SK-N-SH (cell line): ENCODE results near the gene FOCAD. TPM values are rescaled to one million over a fixed set of nuclear protein-coding genes. Genes with fewer than 3 reads are reported as not detected.

ENCODE experiments used
- CTCF ChIA-PET: fragments of 300-600, 350-600 bp; formaldehyde crosslinking; extraction: SDS; loops from one replicate; lab custom pipeline; 2021; lab: Yijun Ruan, JAX
- POLR2A ChIA-PET: fragments of 350-600 bp; sonication (Branson Sonifier 250); formaldehyde crosslinking; extraction: SDS; loops from one replicate; lab custom pipeline; 2020; ENCODE audit warnings: antibody characterized with exemption, inconsistent platforms; lab: Yijun Ruan, JAX
- DNase-seq: peaks from one replicate; pipeline ENCODE4 v3.0.0; 2012
- H2AFZ ChIP-seq: fragments of 200-600 bp; sonication (generic); 2 replicates; pipeline ENCODE4 v1.8.1; 2016; ENCODE audit warnings: antibody characterized with exemption, mild to moderate bottlenecking, low read depth
- H3F3A ChIP-seq: fragments of 200-600 bp; sonication (generic); replicated peaks from 2 replicates; pipeline ENCODE3; 2016; ENCODE audit warnings: antibody characterized with exemption, mild to moderate bottlenecking; ENCODE audit not compliant: insufficient read depth
- H3K27ac ChIP-seq, 2 experiments: fragments of 200-500 bp in 1 of 2; fragments of 200-600 bp in 1 of 2; sonication (Bioruptor generic) in 1 of 2; sonication (generic), shearing (Covaris generic) in 1 of 2; 2 replicates each; pipeline versions ENCODE4 v1.5.1 to v1.6.1; 2014 to 2016; ENCODE audit warnings: low read depth in 2 of 2, inconsistent platforms in 1 of 2, low read length in 1 of 2, mild to moderate bottlenecking in 1 of 2, mixed read lengths in 1 of 2
- H3K27me3 ChIP-seq: fragments of 200-600 bp; sonication (generic), shearing (Covaris generic); 2 replicates; pipeline ENCODE4 v1.6.1; 2016; ENCODE audit warnings: mixed run types; ENCODE audit not compliant: insufficient read depth
- H3K36me3 ChIP-seq, 2 experiments: fragments of 200-500 bp in 1 of 2; fragments of 200-600 bp in 1 of 2; sonication (Bioruptor generic) in 1 of 2; sonication (generic) in 1 of 2; replicated peaks in 1 of 2; 2 replicates each; pipeline versions ENCODE3 to v1.5.1; 2014 to 2016; ENCODE audit warnings: low read length in 1 of 2, mild to moderate bottlenecking in 1 of 2; ENCODE audit not compliant: insufficient read depth in 2 of 2, control insufficient read depth in 1 of 2
- H3K4me1 ChIP-seq, 2 experiments: fragments of 200-500 bp in 1 of 2; fragments of 200-600 bp in 1 of 2; sonication (Bioruptor generic) in 1 of 2; sonication (generic), shearing (Covaris generic) in 1 of 2; 2 replicates each; pipeline versions ENCODE4 v1.5.1 to v1.6.1; 2014 to 2016; ENCODE audit warnings: low read depth in 1 of 2, low read length in 1 of 2, mixed run types in 1 of 2; ENCODE audit not compliant: insufficient read depth in 2 of 2, control insufficient read depth in 1 of 2
- H3K4me2 ChIP-seq: fragments of 200-600 bp; sonication (generic), shearing (Covaris generic); 2 replicates; pipeline ENCODE4 v1.6.1; 2017; ENCODE audit warnings: mixed run types
- H3K4me3 ChIP-seq, 2 experiments: fragments of 200-500 bp in 1 of 2; fragments of 200-600 bp in 1 of 2; sonication (Bioruptor generic) in 1 of 2; sonication (generic), shearing (Covaris generic) in 1 of 2; 2 replicates each; pipeline versions ENCODE4 v1.5.1 to v1.8.1; 2014 to 2016; ENCODE audit warnings: low read depth in 2 of 2, inconsistent platforms in 1 of 2, low read length in 1 of 2, mild to moderate bottlenecking in 1 of 2, mixed read lengths in 1 of 2, moderate library complexity in 1 of 2
- H3K79me2 ChIP-seq: fragments of 200-600 bp; sonication (generic); 2 replicates; pipeline ENCODE4 v1.8.1; 2017; ENCODE audit warnings: mild to moderate bottlenecking; ENCODE audit not compliant: insufficient read depth
- H3K9ac ChIP-seq: fragments of 200-600 bp; sonication (generic); 2 replicates; pipeline ENCODE4 v1.6.1; 2017; ENCODE audit warnings: mixed run types
- H3K9me2 ChIP-seq: fragments of 200-600 bp; sonication (generic); 2 replicates; pipeline ENCODE4 v1.6.1; 2017; ENCODE audit warnings: mixed run types
- H3K9me3 ChIP-seq: fragments of 200-600 bp; sonication (generic); 2 replicates; pipeline ENCODE4 v1.6.1; 2017; ENCODE audit warnings: mixed run types, mild to moderate bottlenecking, moderate library complexity
- H4K20me1 ChIP-seq: fragments of 200-600 bp; sonication (generic); 2 replicates; pipeline ENCODE4 v1.6.1; 2017; ENCODE audit warnings: mild to moderate bottlenecking, mixed run types; ENCODE audit not compliant: insufficient read depth
- EP300 ChIP-seq, 2 experiments: IDR thresholded peaks; 2 replicates each; pipeline versions ENCODE4 v1.4.0 to v1.6.1; 2012; ENCODE audit warnings: borderline replicate concordance in 1 of 2, low read depth in 1 of 2, low read length in 1 of 2
- FOSL2 ChIP-seq: IDR thresholded peaks from 2 replicates; pipeline ENCODE4 v1.4.0; 2012; ENCODE audit warnings: low read depth, mild to moderate bottlenecking, moderate library complexity, borderline replicate concordance
- FOXJ3 ChIP-seq: sonication (generic); formaldehyde crosslinking; IDR thresholded peaks from 2 replicates; pipeline ENCODE4 v1.5.1; 2020; ENCODE audit warnings: mild to moderate bottlenecking, missing genetic modification reagents
- NRF1 ChIP-seq: IDR thresholded peaks from 2 replicates; pipeline ENCODE4 v1.6.1; 2012; ENCODE audit warnings: low read depth, mild to moderate bottlenecking, low read length
- RFX5 ChIP-seq: IDR thresholded peaks from 2 replicates; pipeline ENCODE4 v1.6.1; 2012; ENCODE audit warnings: mild to moderate bottlenecking, improper control_type of control experiment, low read length
- SIN3A ChIP-seq: IDR thresholded peaks from 2 replicates; pipeline ENCODE4 v1.6.1; 2012; ENCODE audit warnings: low read depth, mild to moderate bottlenecking, low read length, moderate library complexity, borderline replicate concordance
- SMC3 ChIP-seq: IDR thresholded peaks from 2 replicates; pipeline ENCODE4 v1.6.1; 2012; ENCODE audit warnings: low read depth, low read length, improper control_type of control experiment
- TCF12 ChIP-seq: IDR thresholded peaks from 2 replicates; pipeline ENCODE4 v1.4.0; 2012
- YY1 ChIP-seq: IDR thresholded peaks from 2 replicates; pipeline ENCODE4 v1.4.0; 2012; ENCODE audit warnings: low read depth, mild to moderate bottlenecking
- WGBS: methylation state at CpG from one replicate; pipeline ENCODE4 v1.1.6; 2017; ENCODE audit warnings: low lambda C conversion rate; 5-methylcytosine and 5-hydroxymethylcytosine counted together
- polyA plus RNA-seq, 3 experiments: library from polyadenylated mRNA; depleted of rRNA; stranded (reverse); fragments of >200 nt; gene quantifications; 2 replicates each; pipeline ENCODE4 v1.2.3, GENCODE V29; 2012
- TF ChIP-seq, protein P1 (sequence below): IDR thresholded peaks from 2 replicates; pipeline ENCODE4 v1.6.1; 2012; ENCODE audit warnings: mild to moderate bottlenecking, low read depth, low read length, moderate library complexity

Gene FOCAD
- polyA plus RNA-seq, 1 of the 3 experiments (the other 2 are of a cell fraction), result 15.8 TPM

DNA sequence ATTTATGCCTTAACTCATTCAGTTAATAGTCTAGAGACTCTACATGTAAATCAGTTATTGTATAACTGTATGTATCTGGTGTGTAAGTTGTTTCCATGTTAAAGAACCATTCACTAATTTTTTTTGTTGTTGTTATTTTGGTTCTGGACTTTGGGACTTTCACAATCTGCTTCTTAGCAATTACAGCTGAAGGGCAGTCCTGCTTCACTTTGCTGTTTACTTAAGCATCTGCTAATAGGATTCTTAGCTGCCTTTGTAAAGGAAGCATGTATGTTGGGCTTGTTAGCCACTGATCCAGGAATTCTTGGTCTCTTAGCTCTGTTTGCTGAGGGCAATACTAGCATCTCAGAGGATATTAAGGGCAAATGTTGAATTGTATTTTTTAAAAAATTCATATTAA, 97.0 kb downstream of the FOCAD start:
- no peak overlapping the region for H2AFZ ChIP-seq
- H3F3A ChIP-seq, result no peaks in the 10 kb centered on the region
- POLR2A ChIA-PET, result no interaction called here
- CTCF ChIA-PET, result no interaction called here
- no peak overlapping the region for H3K9ac ChIP-seq
- no peak for DNase-seq
- H4K20me1 ChIP-seq, result no peaks in the 10 kb centered on the region
- no peak for TF ChIP-seq EP300 (IDR thresholded peaks at IDR 0.05; ENCODE audit: borderline replicate concordance in 1 of 2, low read depth in 1 of 2, low read length in 1 of 2)
- TF ChIP-seq YY1, result no peak
- no peak for TF ChIP-seq FOSL2
- no peak for TF ChIP-seq NRF1
- no peak for TF ChIP-seq FOXJ3
- TF ChIP-seq RFX5, result no peak
- TF ChIP-seq, all 33 proteins: peak for 0
- no peaks in the 10 kb centered on the region for H3K9me3 ChIP-seq
- H3K4me2 ChIP-seq, result no peak overlapping the region
- no peaks in the 10 kb centered on the region for H3K79me2 ChIP-seq
- no peaks in the 10 kb centered on the region for H3K27me3 ChIP-seq
- H3K4me3 ChIP-seq, result no peak overlapping the region
- no peaks in the 10 kb centered on the region; a peak in 1 of 4 replicates for H3K4me1 ChIP-seq
- no peak overlapping the region for H3K27ac ChIP-seq
- H3K36me3 ChIP-seq, result peaks cover 8 to 9% of the 10 kb centered on the region in 2 experiments
- no peaks in the 10 kb centered on the region for H3K9me2 ChIP-seq

DNA sequence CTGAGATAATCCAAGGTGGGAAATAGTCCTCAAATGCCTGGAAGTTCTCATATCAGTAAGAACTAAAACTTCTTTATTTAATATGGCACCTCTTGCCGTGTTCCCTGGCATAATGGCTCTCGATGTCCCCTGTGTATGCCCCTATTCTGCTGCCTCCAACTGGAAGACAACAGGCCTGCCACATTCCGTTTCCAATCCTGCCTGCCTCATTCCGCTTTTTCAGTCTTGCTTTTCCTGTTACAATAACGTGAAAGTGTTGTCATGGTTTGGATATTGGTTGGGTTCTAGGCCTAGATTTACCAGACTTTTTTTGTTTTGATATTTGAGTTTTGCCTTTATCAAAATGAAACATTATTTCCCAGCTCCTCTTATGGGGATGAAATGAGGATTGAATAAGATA, 98.2 kb downstream of the FOCAD start:
- Histone ChIP-seq H4K20me1 (no peaks in the 10 kb centered on the region), H3K4me3 (no peak overlapping the region), H3K4me1 (peaks cover 0 to 3% of the 10 kb centered on the region in 2 experiments; a peak in 2 of 4 replicates), H3K4me2 (no peak overlapping the region), H3K79me2 (no peaks in the 10 kb centered on the region), H3K36me3 (peaks cover 8 to 9% of the 10 kb centered on the region in 2 experiments), H3K9me2 (no peaks in the 10 kb centered on the region), H2AFZ (no peak overlapping the region), H3K27me3 (no peaks in the 10 kb centered on the region), H3K9me3 (no peaks in the 10 kb centered on the region), H3K9ac (no peak overlapping the region), H3F3A (no peaks in the 10 kb centered on the region), H3K27ac (no peak overlapping the region)
- WGBS, result 90% methylated on average over 5 of the region's 5 CpGs
- ChIA-PET POLR2A (no interaction called here), CTCF (no interaction called here)
- TF ChIP-seq, protein P1, sequence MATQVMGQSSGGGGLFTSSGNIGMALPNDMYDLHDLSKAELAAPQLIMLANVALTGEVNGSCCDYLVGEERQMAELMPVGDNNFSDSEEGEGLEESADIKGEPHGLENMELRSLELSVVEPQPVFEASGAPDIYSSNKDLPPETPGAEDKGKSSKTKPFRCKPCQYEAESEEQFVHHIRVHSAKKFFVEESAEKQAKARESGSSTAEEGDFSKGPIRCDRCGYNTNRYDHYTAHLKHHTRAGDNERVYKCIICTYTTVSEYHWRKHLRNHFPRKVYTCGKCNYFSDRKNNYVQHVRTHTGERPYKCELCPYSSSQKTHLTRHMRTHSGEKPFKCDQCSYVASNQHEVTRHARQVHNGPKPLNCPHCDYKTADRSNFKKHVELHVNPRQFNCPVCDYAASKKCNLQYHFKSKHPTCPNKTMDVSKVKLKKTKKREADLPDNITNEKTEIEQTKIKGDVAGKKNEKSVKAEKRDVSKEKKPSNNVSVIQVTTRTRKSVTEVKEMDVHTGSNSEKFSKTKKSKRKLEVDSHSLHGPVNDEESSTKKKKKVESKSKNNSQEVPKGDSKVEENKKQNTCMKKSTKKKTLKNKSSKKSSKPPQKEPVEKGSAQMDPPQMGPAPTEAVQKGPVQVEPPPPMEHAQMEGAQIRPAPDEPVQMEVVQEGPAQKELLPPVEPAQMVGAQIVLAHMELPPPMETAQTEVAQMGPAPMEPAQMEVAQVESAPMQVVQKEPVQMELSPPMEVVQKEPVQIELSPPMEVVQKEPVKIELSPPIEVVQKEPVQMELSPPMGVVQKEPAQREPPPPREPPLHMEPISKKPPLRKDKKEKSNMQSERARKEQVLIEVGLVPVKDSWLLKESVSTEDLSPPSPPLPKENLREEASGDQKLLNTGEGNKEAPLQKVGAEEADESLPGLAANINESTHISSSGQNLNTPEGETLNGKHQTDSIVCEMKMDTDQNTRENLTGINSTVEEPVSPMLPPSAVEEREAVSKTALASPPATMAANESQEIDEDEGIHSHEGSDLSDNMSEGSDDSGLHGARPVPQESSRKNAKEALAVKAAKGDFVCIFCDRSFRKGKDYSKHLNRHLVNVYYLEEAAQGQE, result no peak
- TF ChIP-seq FOXJ3 (no peak), SMC3 (no peak), NRF1 (no peak), TCF12 (no peak), FOSL2 (no peak), SIN3A (no peak)
- no peak for DNase-seq
